ENCODE measurements around the gene LRWD1.
"Not testable (repeated sequence)": the region's sequence is repeated elsewhere in the genome, so short reads cannot be mapped to it uniquely, and the experiment has no call there.

The LRWD1 gene

GRCh38 chr7:102494026-102494425, 29.2 kb downstream of the LRWD1 start:
- in situ Hi-C loops (cut with HindIII; ENCODE audit: low sequenced_read_pairs): not testable (repeated sequence)

- in situ Hi-C loops (cut with HindIII; ENCODE audit: low sequenced_read_pairs): not testable (repeated sequence)
These were observed 29.8 kb downstream of the LRWD1 start for GRCh38 chr7:102494473-102495149.

GRCh38 chr7:102496861-102497260, 32.1 kb downstream of the LRWD1 start:
- in situ Hi-C loops (cut with HindIII; ENCODE audit: low sequenced_read_pairs): not testable (repeated sequence)

GRCh38 chr7:102497308-102497707, 32.5 kb downstream of the LRWD1 start:
- in situ Hi-C loops (cut with HindIII; ENCODE audit: low sequenced_read_pairs): not testable (repeated sequence)

- in situ Hi-C loops (cut with HindIII; ENCODE audit: low sequenced_read_pairs): not testable (repeated sequence)
These were observed 33.5 kb downstream of the LRWD1 start for GRCh38 chr7:102498321-102498720.

- in situ Hi-C loops (cut with HindIII; ENCODE audit: low sequenced_read_pairs): not testable (repeated sequence)
These were observed 38.4 kb downstream of the LRWD1 start for GRCh38 chr7:102503141-102503540.

- in situ Hi-C loops (cut with HindIII; ENCODE audit: low sequenced_read_pairs): not testable (repeated sequence)
These were observed 40.8 kb downstream of the LRWD1 start for GRCh38 chr7:102505298-102506185.

GRCh38 chr7:102507410-102508088, 42.8 kb downstream of the LRWD1 start:
- in situ Hi-C loops (cut with HindIII; ENCODE audit: low sequenced_read_pairs): not testable (repeated sequence)

GRCh38 chr7:102510575-102510974, 45.8 kb downstream of the LRWD1 start:
- in situ Hi-C loops (cut with HindIII; ENCODE audit: low sequenced_read_pairs): not testable (repeated sequence)

GRCh38 chr7:102511860-102512522, 47.2 kb downstream of the LRWD1 start:
- in situ Hi-C loops (cut with HindIII; ENCODE audit: low sequenced_read_pairs): not testable (repeated sequence)

- in situ Hi-C loops (cut with HindIII; ENCODE audit: low sequenced_read_pairs): not testable (repeated sequence)
These were observed 47.9 kb downstream of the LRWD1 start for GRCh38 chr7:102512642-102513221.

GRCh38 chr7:102514881-102515721, 50.3 kb downstream of the LRWD1 start:
- in situ Hi-C loops (cut with HindIII; ENCODE audit: low sequenced_read_pairs): not testable (repeated sequence)

GRCh38 chr7:102515889-102516288, 51.1 kb downstream of the LRWD1 start:
- in situ Hi-C loops (cut with HindIII; ENCODE audit: low sequenced_read_pairs): not testable (repeated sequence)

GRCh38 chr7:102516951-102517350, 52.2 kb downstream of the LRWD1 start:
- in situ Hi-C loops (cut with HindIII; ENCODE audit: low sequenced_read_pairs): not testable (repeated sequence)

GRCh38 chr7:102517550-102518147, 52.9 kb downstream of the LRWD1 start, which contains the start of gene RASA4B:
RASA4B (minus strand) TSS chr7:102517777; CDS start chr7:102517710, 67 bp downstream.
- in situ Hi-C loops (cut with HindIII; ENCODE audit: low sequenced_read_pairs): not testable (repeated sequence)

- in situ Hi-C loops (cut with HindIII; ENCODE audit: low sequenced_read_pairs): not testable (repeated sequence)
These were observed 56.0 kb downstream of the LRWD1 start for GRCh38 chr7:102520797-102521196.
